SU-DHL-6 (cell line): ENCODE data around the gene CDH13.

Experiments
- H2AFZ ChIP-seq: fragments of 200-600 bp; sonication (generic); 2 replicates; pipeline ENCODE4 v1.6.1; 2014; ENCODE audit warnings: low read depth, mild to moderate bottlenecking, moderate library complexity, mixed read lengths, antibody characterized with exemption, low read length; ENCODE audit not compliant: severe bottlenecking
- H3F3A ChIP-seq: fragments of 200-600 bp; shearing (Covaris generic); 2 replicates; pipeline ENCODE4 v1.6.0; 2016; ENCODE audit warnings: antibody characterized with exemption, mild to moderate bottlenecking; ENCODE audit not compliant: insufficient read depth
- H3K27ac ChIP-seq: fragments of 200-600 bp; sonication (generic); 2 replicates; pipeline ENCODE4 v1.5.1; 2016; ENCODE audit warnings: low read depth, mild to moderate bottlenecking, low read length, moderate library complexity, mixed read lengths
- H3K27me3 ChIP-seq: fragments of 200-600 bp; sonication (generic), shearing (Covaris generic); 2 replicates; pipeline ENCODE4 v1.6.0; 2014; ENCODE audit warnings: mild to moderate bottlenecking, low read length
- H3K36me3 ChIP-seq: fragments of 200-600 bp; sonication (generic); 2 replicates; pipeline ENCODE4 v1.6.1; 2014; ENCODE audit warnings: mild to moderate bottlenecking, low read length, mixed read lengths
- H3K4me2 ChIP-seq: fragments of 300-600, 200-600 bp; shearing (Covaris generic), sonication (generic); 2 replicates; pipeline ENCODE4 v1.6.0; 2014; ENCODE audit warnings: low read length, low read depth, mild to moderate bottlenecking; ENCODE audit not compliant: poor library complexity, severe bottlenecking
- H3K4me3 ChIP-seq: fragments of 200-600 bp; sonication (generic); 2 replicates; pipeline ENCODE4 v1.5.1; 2014; ENCODE audit warnings: antibody characterized with exemption, low read length, mild to moderate bottlenecking, mixed read lengths; ENCODE audit not compliant: insufficient read depth, poor library complexity, severe bottlenecking
- H3K79me2 ChIP-seq: fragments of 200-600 bp; sonication (generic); 2 replicates; pipeline ENCODE4 v1.6.1; 2014; ENCODE audit warnings: mild to moderate bottlenecking, low read length, moderate library complexity; ENCODE audit not compliant: insufficient read depth
- H3K9ac ChIP-seq: fragments of 200-600 bp; sonication (generic); 2 replicates; pipeline ENCODE4 v1.7.0; 2014; ENCODE audit warnings: mild to moderate bottlenecking, low read length
- H3K9me2 ChIP-seq: fragments of 200-600 bp; sonication (generic); replicated peaks from 2 replicates; pipeline ENCODE4 v1.6.1; 2014; ENCODE audit warnings: low read length; ENCODE audit not compliant: insufficient read depth
- H3K9me3 ChIP-seq: fragments of 200-600 bp; sonication (generic); 2 replicates; pipeline ENCODE4 v1.6.1; 2014; ENCODE audit warnings: low read length, mixed read lengths; ENCODE audit not compliant: insufficient read depth
- H4K20me1 ChIP-seq: fragments of 200-600 bp; sonication (generic); 2 replicates; pipeline ENCODE4 v1.6.1; 2014; ENCODE audit warnings: low read depth, mild to moderate bottlenecking, antibody characterized with exemption, low read length, moderate library complexity, mixed read lengths
- CTCF ChIP-seq: fragments of 200-600 bp; sonication (generic); IDR thresholded peaks from one replicate; pipeline ENCODE4 v1.5.1; 2017; ENCODE audit warnings: antibody characterized with exemption, mild to moderate bottlenecking, low read length, moderate library complexity; ENCODE audit not compliant: insufficient read depth, poor library complexity, severe bottlenecking
- EZH2phosphoT487 ChIP-seq: fragments of 200-600 bp; sonication (generic), shearing (Covaris generic); conservative IDR thresholded peaks from 2 replicates; pipeline ENCODE4 v1.6.1; 2018; ENCODE audit warnings: mild to moderate bottlenecking, antibody characterized with exemption, low read length, moderate library complexity, mixed read lengths

CDH13 gene

DNA sequence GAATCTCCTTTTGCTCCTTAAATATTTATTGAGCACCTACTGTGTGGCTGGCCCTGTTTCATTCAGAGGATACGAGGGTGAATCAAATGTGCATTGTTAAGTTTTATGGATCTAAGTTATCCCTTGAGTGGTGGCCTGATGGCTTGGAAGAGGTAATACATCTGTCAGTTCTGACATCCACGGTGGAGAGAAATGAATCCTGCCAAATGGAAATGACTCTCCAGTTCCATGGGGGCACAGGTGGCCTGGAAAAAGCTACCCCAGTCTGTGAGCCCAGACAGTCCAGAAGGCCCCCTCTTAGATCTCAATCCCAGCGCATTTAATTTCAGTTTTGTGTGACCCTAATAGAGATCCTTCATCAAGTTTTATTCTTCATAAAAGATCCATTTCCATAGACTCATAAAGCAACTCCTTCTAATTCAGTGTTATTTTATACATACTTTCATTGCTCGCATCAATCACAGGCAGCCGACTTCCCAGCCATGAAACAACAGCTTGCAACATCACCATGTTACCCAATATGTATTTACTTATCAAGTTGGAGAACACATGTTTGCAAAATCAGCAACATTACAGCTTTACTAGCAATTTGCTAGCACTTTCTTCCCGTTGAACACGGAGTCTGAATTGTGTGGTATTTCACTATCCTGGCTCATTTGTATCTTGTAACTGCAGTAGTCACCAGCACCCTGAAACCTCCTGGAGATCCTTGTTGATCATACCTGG, 846.2 kb downstream of the CDH13 start:
- Histone ChIP-seq H3F3A (no peaks in the 10 kb centered on the region), H3K27ac (no peak overlapping the region), H3K79me2 (no peaks in the 10 kb centered on the region), H3K36me3 (no peaks in the 10 kb centered on the region), H3K27me3 (no peaks in the 10 kb centered on the region), H3K4me3 (no peak overlapping the region), H3K9ac (no peak overlapping the region), H2AFZ (no peak overlapping the region), H3K9me3 (no peaks in the 10 kb centered on the region), H3K4me2 (no peak overlapping the region), H3K9me2 (no peaks in the 10 kb centered on the region), H4K20me1 (no peaks in the 10 kb centered on the region)
- TF ChIP-seq EZH2phosphoT487: no peak
- TF ChIP-seq CTCF: no peak

GRCh38 chr16:83473926-83474650, 847.3 kb downstream of the CDH13 start:
- no peaks in the 10 kb centered on the region for H3F3A ChIP-seq
- no peak overlapping the region for H3K9ac ChIP-seq
- no peaks in the 10 kb centered on the region for H4K20me1 ChIP-seq
- H3K79me2 ChIP-seq: no peaks in the 10 kb centered on the region
- H3K36me3 ChIP-seq: no peaks in the 10 kb centered on the region
- no peak overlapping the region for H2AFZ ChIP-seq
- no peak overlapping the region for H3K4me2 ChIP-seq
- TF ChIP-seq CTCF (no peak), EZH2phosphoT487 (no peak)
- H3K4me3 ChIP-seq: no peak overlapping the region
- no peaks in the 10 kb centered on the region for H3K9me3 ChIP-seq
- H3K27me3 ChIP-seq: no peaks in the 10 kb centered on the region
- no peaks in the 10 kb centered on the region for H3K9me2 ChIP-seq
- H3K27ac ChIP-seq: no peak overlapping the region

- H2AFZ ChIP-seq: no peak overlapping the region
- H3K36me3 ChIP-seq: no peaks in the 10 kb centered on the region
- H3K9me2 ChIP-seq: no peaks in the 10 kb centered on the region
- H3K27me3 ChIP-seq: no peaks in the 10 kb centered on the region
- H4K20me1 ChIP-seq: no peaks in the 10 kb centered on the region
- H3K9me3 ChIP-seq: no peaks in the 10 kb centered on the region
- H3K9ac ChIP-seq: no peak overlapping the region
- H3K79me2 ChIP-seq: no peaks in the 10 kb centered on the region
- TF ChIP-seq CTCF: no peak
- TF ChIP-seq EZH2phosphoT487: no peak
- no peaks in the 10 kb centered on the region for H3F3A ChIP-seq
- no peak overlapping the region for H3K27ac ChIP-seq
- H3K4me3 ChIP-seq: no peak overlapping the region
- no peak overlapping the region for H3K4me2 ChIP-seq
Measured at GRCh38 chr16:83475108-83475507, 848.3 kb downstream of the CDH13 start.
